Measurements from ENCODE around the gene RAB19.
A peak's percentile ranks its signal among the peaks of the same experiment; 100 is the strongest.

RAB19 gene, protein sequence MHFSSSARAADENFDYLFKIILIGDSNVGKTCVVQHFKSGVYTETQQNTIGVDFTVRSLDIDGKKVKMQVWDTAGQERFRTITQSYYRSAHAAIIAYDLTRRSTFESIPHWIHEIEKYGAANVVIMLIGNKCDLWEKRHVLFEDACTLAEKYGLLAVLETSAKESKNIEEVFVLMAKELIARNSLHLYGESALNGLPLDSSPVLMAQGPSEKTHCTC

DNA sequence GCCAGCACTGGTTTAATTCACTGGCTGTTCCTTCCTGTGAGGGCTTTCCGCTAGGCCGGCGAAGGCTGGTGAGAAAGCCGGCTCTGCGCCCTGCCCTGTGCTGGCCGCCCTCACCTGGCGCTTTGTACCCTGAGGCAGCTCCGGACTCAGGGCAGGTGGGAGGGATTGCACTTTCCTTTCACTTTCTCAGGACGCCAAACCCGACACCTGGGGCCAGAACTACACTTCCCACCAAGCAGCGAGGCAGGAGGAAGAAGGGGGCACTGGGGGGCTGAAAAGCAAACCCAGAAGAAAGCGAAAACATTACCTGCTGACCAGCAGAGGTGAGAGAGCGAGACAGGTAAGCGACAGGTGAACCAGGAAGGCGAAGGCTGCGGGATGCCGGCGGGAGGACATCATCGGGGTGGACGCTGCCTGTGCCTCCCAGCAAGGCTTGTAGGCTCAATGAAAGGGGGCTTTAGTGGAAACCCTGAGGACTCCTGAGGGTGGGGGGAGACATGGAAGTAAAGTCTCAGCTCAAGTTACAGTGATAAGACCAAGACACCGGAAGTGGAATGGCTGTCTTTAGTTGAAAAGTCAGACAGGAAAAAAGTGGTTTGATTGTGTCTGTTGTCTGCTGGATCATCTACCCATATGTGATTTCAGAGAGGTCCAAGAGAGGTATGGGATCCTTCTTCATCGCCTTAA lies at the start of gene RAB19:
Gene RAB19, plus strand, starts transcription at position 181 of the 687 bp plus-strand sequence. CDS start 3,589 bp downstream, outside the sequence.
- peak; percentile 40 for DNase-seq (ENCODE audit: low read depth)

DNA sequence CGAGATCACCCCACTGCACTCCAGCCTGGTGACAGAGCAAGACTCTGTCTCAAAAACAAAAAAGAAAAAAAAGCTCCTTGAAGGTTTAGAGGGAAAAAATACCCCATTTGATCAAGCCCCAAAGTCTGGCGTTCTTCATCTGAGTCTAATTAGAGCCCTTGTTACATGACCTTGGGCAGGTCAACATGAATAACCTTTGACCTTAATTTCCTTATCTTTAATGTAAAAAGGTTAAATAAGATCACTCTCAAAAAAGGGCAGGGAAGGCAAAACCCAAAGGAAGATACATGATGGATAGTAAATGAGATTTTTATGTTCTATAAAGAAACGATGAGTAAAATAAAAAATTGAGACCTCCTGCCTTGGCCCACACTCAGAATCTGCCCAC lies 45.8 kb upstream of the RAB19 start:
- no peak for DNase-seq (ENCODE audit: low read depth)

DNA sequence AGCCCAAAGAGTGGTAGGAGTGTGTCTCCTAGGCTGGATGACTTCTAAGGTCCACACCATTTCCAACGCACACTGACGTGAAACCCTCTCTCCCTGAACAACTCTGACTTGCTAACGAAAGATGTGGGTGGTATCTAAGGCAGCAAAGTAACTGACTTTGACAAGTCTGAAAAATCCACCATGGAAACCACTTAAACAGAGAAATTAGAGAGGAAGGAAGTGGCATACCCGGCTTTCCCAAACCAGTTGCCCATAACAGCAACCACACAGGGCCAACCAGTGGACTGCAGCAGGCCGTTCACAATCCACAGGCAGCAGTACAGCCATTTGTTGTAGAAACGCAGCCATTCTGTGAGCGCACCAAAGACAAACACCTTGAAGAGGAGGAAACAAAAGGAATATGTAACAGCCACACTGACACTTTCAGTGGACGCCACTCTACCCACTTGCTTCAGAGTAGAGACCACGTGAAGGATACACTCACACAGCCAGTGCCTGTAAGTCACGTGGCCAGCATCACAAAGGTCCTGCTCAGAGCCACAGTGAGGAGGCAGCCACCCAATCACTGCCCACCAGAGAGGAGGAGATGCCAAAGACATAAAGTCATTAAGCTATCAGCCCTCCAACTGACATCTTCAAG lies 45.3 kb upstream of the RAB19 start:
- no peak for DNase-seq (ENCODE audit: low read depth)

DNA sequence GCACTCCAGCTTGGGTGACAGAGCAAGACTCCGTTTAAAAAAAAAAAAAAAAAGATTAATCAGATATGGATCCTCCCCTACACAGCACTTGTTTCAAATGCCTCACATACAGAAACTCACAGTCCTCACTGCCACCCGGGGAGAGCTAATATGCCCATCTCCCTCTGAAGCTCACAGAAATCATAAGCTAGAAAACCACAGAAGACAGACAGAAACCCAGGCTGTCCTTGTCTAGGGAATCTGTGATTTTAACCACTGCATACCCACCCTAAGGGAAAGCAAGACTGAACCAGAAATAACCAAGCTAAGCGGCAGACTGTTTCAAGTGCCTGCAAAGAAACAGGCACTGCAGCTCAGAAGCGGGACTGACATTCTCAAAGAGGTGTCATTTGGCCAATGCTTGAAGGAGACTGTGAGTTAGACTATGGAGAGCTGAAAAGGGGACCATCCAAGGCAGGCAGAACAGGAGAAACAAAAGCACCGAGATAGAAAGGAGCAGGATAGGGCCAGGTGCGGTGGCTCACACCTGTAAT lies 43.1 kb upstream of the RAB19 start:
- no peak for DNase-seq (ENCODE audit: low read depth)

DNA sequence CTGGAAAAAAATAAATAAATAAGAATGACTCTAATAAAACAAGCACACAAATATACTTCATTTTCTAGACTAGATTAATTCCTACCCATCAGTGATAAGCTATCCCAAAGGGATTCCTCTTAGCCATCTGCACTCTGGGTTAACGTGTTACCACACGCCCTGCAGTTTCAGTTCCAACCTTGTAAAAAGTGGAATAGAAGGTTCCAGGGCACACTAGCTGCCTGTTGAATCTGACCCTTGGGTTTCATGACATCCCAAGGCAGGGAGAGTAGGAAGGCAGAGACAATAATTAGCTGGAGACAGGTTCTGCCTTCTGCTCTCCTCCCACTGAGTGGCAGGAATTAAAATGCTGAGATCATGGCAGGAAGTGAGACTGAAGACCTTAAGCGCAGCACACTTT lies 39.0 kb upstream of the RAB19 start:
- no peak for DNase-seq (ENCODE audit: low read depth)

DNA sequence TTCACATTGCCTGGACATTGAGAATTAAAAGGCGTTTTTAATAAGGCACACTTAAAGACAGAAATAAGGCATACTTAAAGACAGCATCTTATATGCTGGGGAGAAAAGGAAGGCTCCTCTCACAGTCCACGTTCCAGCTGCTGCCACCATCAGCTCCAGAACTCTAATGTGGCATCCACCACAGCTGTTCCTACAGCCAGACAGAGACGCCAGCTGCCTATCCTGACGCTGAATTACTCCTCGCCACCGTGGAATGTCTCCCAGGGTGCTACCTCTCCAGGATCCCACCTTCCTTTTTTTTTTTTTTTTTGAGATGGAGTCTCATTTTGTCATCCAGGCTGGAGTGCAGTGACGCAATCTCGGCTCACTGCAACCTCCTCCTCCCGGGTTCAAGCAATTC lies 36.3 kb upstream of the RAB19 start:
- no peak for DNase-seq (ENCODE audit: low read depth)

DNA sequence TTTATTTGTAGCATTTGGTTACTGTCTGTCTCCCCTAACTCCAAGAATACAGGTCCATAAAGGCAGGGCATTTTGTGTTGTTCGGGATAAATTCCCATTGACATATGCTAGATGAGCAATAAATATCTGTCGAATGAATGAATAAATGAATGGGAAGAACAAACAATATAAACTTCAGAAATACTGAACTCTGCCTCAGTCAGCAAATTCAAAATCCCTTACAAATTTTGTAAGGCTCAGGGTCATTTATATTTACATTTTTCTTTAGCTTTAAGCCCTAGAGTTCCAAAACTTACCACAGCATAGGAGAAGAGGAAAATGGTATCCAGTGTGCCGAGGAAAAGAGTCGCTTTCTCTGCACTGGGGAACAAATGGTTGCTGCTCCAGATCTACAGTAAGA lies 34.6 kb upstream of the RAB19 start:
- no peak for DNase-seq (ENCODE audit: low read depth)

DNA sequence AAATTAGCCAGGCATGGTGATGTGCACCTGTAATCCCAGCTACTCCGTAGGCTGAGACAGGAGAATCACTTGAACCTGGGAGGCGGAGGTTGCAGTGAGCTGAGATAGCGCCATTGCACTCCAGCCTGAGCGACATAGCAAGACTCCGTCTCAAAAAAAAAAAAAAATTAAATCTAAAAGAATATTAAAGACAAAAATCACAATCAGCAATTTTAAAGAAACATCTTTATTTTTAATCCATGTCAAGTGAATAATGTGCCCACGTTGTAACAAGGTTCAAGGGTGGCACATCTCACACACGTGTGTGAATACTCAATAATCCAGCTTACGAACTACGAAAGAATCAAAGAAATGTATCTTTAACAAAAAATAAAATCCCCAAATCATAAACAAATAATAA lies 28.5 kb upstream of the RAB19 start:
- no peak for DNase-seq (ENCODE audit: low read depth)

DNA sequence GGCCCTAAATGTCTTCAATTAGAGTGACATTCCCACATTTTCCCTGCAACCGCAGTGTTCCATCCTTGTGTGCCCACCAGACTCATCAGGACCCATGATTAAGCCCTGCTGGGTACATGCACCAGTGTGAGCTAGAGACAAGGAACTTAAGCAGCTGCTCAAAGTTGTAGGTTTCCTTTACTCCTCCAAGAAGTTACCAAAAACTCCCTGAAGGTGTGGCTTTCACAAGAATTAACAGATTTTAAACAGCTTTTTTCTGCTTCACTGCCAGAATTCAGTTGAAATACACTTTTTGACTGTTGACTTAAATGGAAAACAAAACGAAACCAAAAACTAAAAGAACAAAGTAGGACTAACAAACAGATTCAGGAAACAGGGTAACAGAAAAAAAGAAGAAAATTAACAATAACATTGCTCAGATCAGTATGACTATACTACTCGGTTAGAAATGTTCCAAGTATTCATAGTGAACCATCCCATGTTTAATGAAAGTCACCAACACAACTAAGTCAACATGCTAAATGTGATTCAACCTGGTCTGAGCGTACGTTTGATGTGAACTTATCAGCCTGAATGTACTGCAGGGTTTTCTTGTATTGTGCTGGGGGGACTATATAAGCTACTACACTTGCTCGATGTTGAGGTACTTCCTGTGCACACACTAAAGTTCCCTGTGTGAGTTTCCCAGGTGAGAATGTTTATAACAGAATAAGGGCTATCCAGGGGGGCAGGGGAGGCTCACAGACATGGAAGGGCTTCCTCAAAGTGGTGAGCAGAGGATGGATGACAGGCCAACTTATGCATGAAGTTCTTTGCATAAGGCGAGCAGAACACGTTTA lies 27.7 kb upstream of the RAB19 start:
- DNase-seq (ENCODE audit: low read depth) = no peak

DNA sequence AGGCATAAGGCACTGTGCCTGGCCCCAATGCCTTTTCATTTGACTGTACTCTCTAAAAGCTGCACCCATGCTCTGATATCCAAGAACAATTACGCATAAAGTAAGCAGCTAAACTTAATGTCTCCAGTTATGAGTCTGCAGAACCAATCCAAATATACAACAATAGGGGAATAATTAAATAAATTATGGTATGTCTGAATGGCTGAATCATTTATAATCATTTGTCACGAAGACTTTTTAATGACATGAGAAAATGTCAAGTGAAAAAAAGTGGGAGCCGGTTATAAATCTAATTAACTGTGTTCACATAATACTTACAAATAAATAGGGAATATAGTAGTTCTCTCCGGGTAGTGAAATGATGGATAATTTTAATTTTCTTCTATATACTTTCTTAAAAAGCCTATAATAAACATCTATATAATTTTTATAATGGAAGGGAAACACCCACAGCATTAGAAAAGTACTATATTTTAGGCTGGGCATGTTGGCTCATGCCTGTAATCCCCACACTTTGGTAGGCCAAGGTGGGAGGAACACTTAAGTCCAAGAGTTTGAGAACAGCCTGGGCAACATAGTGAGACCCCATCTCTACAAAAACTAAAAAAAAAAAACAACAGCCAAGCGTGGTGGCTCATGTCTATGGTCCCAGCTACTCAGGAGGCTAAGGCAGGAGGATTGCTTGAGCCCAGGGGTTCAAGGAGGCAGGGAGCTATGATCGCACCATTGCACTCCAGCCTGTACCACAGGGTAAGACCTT lies 19.7 kb upstream of the RAB19 start:
- no peak for DNase-seq (ENCODE audit: low read depth)

DNA sequence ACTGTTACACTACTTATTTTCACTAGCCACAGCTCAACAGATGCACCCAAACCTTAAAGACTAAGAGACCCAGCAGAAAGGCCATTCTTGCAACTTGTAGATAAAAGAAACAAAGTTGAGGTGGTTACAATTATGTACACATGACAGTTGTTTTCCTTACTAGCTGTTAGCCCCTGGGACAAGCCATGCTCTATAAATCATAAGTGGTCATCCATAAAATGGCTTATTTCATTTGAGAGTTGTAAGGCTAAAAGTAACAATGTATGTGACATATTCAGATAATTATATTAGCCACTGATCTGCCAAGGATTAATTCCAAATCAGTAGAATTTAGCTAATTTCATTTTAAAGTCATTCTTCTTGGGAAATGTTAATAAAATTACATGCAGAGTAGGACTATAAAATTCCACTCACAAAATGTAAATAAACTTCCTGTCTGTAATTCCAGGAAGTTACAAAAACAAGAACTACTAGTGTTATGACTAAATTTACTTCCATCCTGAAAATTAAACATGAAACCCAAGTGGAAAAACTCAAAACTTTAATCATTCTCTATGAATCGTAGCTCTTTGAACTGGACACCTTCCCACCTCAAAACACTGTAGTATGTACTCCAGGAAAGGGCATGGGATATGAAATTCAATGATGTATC lies 18.8 kb upstream of the RAB19 start:
- DNase-seq (ENCODE audit: low read depth) = no peak

DNA sequence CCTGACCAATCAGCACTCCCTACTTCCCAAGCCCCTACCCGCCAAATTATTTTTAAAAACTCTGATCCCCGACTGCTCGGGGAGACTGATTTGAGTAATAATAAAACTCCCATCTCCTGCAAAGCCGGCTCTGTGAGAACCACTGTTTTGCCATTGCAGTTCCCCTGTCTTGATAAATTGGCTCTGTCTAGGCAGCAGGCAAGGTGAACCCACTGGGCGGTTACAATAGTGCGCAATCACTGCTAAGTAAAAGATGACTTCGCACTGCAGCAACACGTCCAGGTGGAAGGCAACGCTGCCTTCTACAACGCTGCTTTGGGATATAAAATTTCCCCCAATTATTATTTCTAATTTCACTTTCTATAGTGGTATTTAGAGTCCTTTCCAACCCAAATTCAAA lies 14.4 kb upstream of the RAB19 start:
- DNase-seq (ENCODE audit: low read depth) = no peak

DNA sequence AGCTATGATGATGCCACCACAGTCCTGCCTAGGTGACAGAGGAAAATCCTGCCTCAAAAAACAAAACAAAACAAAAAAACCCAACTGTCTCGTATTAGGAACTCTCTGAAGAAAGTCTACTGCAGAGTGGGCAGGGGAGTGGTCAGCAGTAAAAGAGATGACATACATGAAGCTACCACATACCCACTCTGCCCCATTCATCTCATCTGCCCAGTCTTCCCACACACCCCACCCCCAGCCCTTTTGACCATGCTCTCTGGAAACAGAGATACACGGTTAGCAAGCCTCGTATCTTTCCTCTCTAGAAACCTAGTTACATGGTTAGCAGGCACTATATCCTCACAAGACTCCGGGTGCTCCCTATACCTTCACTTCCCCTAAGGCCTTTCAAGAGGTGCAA lies 13.8 kb upstream of the RAB19 start:
- no peak for DNase-seq (ENCODE audit: low read depth)

DNA sequence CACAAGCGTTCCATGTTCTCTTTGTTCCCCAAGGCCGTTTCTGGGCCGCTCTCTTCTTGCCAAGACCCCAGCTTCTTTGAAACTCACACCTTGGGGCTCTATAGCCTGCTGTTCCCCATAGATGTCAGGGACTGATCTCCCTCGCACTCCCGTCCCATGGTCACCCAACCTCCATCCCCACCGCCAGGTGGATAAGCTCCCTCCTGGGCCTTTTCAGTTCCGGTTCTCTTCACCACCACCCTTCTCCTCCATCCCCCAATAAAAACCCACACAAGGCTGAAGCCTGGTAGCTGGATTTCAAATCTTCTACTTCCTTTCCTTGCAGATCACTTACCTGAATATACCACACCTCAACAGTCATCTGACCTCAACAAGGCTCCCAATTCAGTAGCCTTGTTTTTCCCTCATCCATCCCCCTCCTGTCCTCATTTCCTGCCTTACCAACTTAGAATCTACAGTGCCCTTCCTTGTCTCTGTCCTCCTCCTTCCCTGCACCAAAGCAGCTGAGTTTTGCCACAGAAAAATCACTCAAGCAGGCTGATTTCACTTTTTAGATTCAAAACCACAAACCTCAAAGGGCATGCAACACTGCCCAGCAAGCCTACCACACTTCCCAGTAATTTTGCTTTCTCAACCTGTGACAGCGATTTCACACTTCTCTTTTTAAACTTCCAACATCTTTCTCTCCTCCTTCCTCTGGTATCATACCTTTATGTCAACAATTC lies 13.2 kb upstream of the RAB19 start:
- no peak for DNase-seq (ENCODE audit: low read depth)

DNA sequence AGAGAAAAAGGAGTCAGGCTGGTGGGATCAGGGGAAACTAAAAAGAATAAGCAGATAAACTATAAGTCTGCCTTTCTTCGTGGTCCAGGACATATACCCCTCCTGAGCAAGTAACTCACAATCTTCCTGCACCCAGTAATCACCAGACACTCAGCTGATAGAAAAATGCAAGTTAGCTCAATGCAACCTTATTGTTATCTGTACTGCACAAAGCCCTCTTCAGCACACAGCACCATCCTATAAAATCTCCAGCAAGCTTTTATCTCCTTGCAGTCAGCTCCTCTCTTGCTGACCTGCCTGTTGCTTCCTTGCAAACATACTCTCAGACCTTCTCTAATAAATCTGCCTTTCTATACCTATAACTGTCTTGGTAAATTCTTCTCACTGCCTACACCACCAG lies 12.2 kb upstream of the RAB19 start:
- no peak for DNase-seq (ENCODE audit: low read depth)

DNA sequence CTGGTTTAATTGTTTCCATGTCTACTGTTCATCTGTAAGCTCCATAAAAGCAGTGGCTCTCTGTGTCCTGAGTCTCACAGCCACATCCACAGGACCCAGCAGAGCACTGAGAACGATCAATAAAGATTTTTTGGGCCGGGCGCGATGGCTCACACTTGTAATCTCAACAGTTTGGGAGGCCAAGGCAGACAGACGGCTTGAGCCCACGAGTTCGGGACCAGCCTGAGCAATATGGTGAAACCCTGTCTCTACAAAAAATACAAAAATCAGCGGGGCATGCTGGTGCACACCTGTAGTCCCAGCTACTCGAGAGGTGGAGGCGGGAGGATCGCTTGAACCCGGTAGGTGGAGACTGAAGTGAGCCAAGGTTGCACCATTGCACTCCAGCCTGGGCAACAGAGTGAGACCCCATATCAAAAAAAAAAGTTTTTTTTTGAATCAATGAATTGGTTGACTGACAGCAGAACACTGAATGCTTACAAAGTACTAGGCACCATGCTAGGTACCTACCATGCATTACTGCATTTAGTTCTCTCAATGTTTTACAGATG lies 10.0 kb upstream of the RAB19 start:
- DNase-seq (ENCODE audit: low read depth) = no peak

DNA sequence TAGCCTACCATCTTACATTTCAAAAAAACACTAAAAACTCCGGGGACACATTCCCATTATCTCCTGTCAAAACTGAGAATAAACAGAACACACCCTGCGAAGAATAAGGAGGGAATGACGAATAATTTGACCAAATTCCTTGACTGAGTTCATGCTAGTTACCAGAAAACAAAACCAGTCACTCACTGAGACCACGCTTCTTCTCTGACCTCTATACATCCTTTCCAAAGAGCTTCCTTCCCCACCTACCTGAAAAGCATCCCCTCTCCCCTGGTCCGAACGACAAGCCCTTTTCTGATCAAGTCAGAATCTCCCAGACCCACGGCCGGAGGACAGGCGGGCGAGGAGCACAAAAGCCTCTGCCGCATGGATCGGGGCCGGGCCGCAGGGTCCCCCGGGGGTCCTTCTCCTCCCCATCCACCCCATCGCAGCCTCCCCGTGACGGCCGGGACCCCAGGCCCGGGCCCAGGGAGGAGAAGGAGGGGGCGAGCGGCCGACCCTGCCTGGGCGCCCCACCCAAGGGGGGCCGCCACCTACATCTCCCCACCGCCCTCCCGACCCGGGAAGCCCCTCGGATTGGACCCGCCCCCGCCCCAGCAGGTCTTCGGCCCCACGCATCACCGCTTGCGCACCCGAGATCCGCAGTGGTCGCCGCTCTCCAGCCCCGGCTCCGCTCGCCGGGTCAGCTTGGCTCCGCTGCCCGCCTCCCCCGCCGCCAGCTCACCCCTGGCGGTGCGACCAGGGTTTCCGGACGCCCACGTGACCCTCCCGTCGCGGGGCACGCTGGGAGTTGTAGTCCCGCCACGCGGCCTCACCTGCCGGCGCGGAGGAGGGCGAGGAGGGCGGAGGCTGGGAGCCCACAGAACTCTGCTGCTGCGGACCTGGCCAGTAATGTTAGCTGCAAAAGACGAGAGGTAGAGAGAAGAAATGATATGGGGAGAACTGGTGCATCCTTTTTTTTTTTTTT lies 5.8 kb upstream of the RAB19 start, which contains the start of gene SLC37A3:
Gene SLC37A3, minus strand, starts transcription at position 747 of the 967 bp plus-strand sequence. CDS start 16,004 bp downstream, outside the sequence.
- peak; percentile 81 for DNase-seq (ENCODE audit: low read depth)

DNA sequence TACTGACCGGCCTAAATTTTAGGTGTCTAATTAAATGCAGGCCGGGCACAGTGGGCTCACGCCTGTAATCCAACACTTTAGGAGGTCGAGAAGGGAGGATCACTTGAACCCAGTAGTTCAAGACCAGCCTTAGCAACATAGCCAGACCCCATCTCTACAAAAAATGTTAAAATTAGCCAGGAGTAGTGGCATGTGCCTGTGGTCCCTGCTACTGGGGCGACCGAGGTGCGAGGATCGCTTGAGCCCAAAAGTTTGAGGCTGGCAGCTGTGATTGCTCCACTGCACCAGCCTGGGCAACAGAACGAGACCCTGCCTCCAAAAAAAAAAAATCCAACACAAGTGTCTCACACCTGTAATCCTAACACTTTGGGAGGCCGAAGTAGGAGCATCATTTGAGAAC lies 5.0 kb upstream of the RAB19 start:
- DNase-seq (ENCODE audit: low read depth) = no peak

DNA sequence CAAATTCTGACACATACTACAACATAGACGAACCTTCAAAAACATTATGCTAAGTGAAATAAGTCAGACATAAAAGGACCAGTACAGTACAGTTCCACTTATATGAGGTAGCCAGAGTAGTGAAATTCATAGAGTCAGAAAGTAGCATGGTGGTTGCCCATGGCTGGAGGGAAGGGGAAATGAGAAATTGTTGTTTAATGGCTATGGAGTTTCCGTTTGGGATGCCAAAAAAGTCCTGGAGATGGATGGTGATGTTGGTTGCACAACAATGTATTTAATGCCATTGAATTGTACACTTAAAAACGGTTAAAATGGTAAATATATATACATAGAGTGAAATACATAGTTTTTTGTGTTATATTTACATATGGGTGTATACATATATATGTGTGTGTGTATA lies 3.5 kb upstream of the RAB19 start:
- no peak for DNase-seq (ENCODE audit: low read depth)

Data from activated T-cell treated with anti-CD3 and anti-CD28 coated beads for 1 hour (primary cell).